Measurements from ENCODE around the gene MINDY1. TPM values are rescaled to one million over a fixed set of nuclear protein-coding genes. Genes with fewer than 3 reads are reported as not detected.
A peak's percentile ranks its signal among the peaks of the same experiment; 100 is the strongest.

The MINDY1 gene
- total RNA-seq, 2 donors from 2014 or later: 36.3 to 39.2 TPM

DNA sequence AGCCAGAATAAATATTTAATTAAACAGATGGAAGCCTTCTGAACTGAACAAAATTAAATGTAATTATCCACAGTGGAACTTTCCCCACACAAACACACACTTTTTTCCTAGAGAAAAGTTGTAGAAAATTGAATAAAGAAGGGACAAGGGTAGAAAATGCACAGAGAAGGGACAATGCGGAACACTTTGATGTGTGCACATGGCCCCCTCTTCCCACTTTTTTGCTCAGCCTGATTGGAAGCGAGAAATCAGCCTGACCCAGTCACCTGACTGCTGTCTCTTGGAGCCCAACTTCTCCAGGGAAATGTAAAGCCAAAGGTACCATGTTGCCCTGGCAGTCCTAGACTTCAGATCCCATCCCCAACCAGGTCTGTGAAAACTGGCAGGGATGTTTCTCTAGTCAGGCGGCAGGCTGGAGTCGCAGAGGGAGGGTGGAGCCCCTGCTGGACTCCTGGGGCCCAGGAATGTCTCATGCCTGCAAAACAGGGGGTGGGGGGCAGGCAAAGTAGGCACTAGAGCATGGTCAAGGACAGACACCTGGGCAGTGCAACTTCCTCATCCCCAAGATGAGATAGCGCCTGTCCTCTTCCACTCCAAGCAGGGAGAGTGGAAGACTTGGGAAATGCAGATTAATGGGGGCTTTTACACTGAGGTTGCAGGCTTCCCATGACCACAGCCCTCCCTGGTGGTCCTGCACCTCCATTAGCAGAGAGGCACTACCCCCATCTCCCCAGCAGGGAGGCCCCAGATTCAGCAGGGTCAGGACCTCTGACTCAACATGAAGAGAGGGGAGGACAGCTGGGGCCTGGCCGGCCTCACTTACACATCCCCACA lies 34.9 kb downstream of the MINDY1 start:
- H3K27me3 ChIP-seq: no peaks in the 10 kb centered on the region
- TF ChIP-seq, protein P1, sequence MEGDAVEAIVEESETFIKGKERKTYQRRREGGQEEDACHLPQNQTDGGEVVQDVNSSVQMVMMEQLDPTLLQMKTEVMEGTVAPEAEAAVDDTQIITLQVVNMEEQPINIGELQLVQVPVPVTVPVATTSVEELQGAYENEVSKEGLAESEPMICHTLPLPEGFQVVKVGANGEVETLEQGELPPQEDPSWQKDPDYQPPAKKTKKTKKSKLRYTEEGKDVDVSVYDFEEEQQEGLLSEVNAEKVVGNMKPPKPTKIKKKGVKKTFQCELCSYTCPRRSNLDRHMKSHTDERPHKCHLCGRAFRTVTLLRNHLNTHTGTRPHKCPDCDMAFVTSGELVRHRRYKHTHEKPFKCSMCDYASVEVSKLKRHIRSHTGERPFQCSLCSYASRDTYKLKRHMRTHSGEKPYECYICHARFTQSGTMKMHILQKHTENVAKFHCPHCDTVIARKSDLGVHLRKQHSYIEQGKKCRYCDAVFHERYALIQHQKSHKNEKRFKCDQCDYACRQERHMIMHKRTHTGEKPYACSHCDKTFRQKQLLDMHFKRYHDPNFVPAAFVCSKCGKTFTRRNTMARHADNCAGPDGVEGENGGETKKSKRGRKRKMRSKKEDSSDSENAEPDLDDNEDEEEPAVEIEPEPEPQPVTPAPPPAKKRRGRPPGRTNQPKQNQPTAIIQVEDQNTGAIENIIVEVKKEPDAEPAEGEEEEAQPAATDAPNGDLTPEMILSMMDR (IDR thresholded peaks at IDR 0.05): no peak
- peak in 1 of 3 donors; percentile 9 for TF ChIP-seq POLR2A (IDR thresholded peaks at IDR 0.05)
- H3K4me1 ChIP-seq: peaks cover 49% of the 10 kb centered on the region
- peaks cover 4 to 20% of the 10 kb centered on the region in 2 donors for H3K36me3 ChIP-seq (replicated peaks in 1 of 2; ENCODE audit: insufficient read depth in 1 of 2, low read depth in 2 of 2)
- no peak overlapping the region for H3K4me3 ChIP-seq
- H3K9me3 ChIP-seq: no peaks in the 10 kb centered on the region
- intact Hi-C loops (cut with DNase I): no loop called here
- peak in 3 of 4 donors; percentile 31 to 41 (median 39) for DNase-seq
- WGBS, 2 donors: 36 to 45% methylated on average over 5 to 6 of the region's 6 CpGs
- ATAC-seq: no peak
- H3K27ac ChIP-seq: peak overlapping the region; percentile 68 to 92 (median 92)

- Histone ChIP-seq H3K36me3 (replicated peaks in 1 of 2; ENCODE audit: insufficient read depth in 1 of 2, low read depth in 2 of 2) (peaks cover 5 to 27% of the 10 kb centered on the region in 2 donors), H3K9me3 (no peaks in the 10 kb centered on the region), H3K27ac (peak overlapping the region; percentile 68 to 92 (median 92)), H3K27me3 (no peaks in the 10 kb centered on the region), H3K4me3 (no peak overlapping the region), H3K4me1 (peaks cover 49% of the 10 kb centered on the region)
- peak in 2 of 3 donors; percentile 6 to 23 for TF ChIP-seq POLR2A (IDR thresholded peaks at IDR 0.05)
- TF ChIP-seq, protein P1 (IDR thresholded peaks at IDR 0.05): no peak
- DNase-seq (peak; percentile 83 to 94 (median 90)), ATAC-seq (peak; percentile 75)
- intact Hi-C loops (cut with DNase I): no loop called here
- 25 to 26% methylated on average over 11 of the region's 11 CpGs for whole genome bisulfite sequencing, 2 donors
These were observed 35.7 kb downstream of the MINDY1 start for GRCh38 chr1:150970808-150971582.

- peaks cover 43% of the 10 kb centered on the region for H3K4me1 ChIP-seq
- WGBS, 2 donors: 70 to 76% methylated on average over 3 of the region's 3 CpGs
- H3K36me3 ChIP-seq (replicated peaks in 1 of 2; ENCODE audit: insufficient read depth in 1 of 2, low read depth in 2 of 2): peaks cover 12 to 35% of the 10 kb centered on the region in 2 donors
- no peaks in the 10 kb centered on the region for H3K9me3 ChIP-seq
- no peaks in the 10 kb centered on the region for H3K27me3 ChIP-seq
- TF ChIP-seq, protein P1 (IDR thresholded peaks at IDR 0.05): no peak
- no peak for TF ChIP-seq POLR2A (IDR thresholded peaks at IDR 0.05)
- intact Hi-C loops (cut with DNase I): no loop called here
- H3K4me3 ChIP-seq: no peak overlapping the region
- peak overlapping the region in 2 of 4 donors; percentile 37 to 92 for H3K27ac ChIP-seq
- DNase-seq (no peak), ATAC-seq (no peak)
These were observed 37.1 kb downstream of the MINDY1 start for GRCh38 chr1:150969626-150970025.

DNA sequence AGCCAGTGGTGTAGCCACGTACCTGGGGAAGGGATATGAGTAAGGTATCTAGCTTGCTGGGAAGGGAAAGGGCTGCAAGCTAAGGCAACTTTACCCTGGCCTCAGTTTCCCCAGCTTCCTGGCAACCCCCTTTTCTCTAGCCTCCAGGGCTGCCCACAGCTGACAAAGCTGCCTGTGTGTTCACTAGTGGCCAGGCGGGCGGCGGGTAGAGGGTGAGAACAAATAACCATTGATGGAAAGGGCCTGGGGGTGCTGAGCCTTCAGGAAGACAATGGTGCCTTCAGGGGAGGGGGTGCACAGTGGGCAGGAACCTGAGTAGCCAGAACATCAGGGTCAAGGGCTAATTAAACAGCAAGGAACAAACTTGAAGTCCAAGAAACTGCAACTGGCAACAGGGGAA lies 38.2 kb downstream of the MINDY1 start:
- Histone ChIP-seq H3K36me3 (replicated peaks in 1 of 2; ENCODE audit: insufficient read depth in 1 of 2, low read depth in 2 of 2) (peaks cover 12 to 40% of the 10 kb centered on the region in 2 donors), H3K27me3 (no peaks in the 10 kb centered on the region), H3K27ac (no peak overlapping the region), H3K4me1 (peaks cover 41% of the 10 kb centered on the region), H3K9me3 (no peaks in the 10 kb centered on the region), H3K4me3 (no peak overlapping the region)
- ATAC-seq (no peak), DNase-seq (no peak)
- intact Hi-C loops (cut with DNase I): no loop called here
- 86 to 94% methylated on average over 4 of the region's 4 CpGs for WGBS, 2 donors
- TF ChIP-seq, protein P1 (IDR thresholded peaks at IDR 0.05): no peak
- TF ChIP-seq POLR2A (IDR thresholded peaks at IDR 0.05): no peak

Data from body of pancreas (tissue), 4 donors.